ENCODE measurements around the gene HOXC9. TPM values are rescaled to one million over a fixed set of nuclear protein-coding genes. Genes with fewer than 3 reads are reported as not detected.

HOXC9 gene
- total RNA-seq, 1 donor from 2014 or later, result 1.2 TPM

GRCh38 chr12:54037360-54038283 lies 37.7 kb downstream of the HOXC9 start:
- H3K9me3 ChIP-seq, result no peaks in the 10 kb centered on the region
- H3K27ac ChIP-seq, result no peak overlapping the region
- intact Hi-C loops (cut with DNase I), result no loop called here
- H3K27me3 ChIP-seq, result no peaks in the 10 kb centered on the region
- TF ChIP-seq CTCF (IDR thresholded peaks at IDR 0.05), result no peak
- H3K4me1 ChIP-seq, result peaks cover 0 to 5% of the 10 kb centered on the region in 2 donors
- DNase-seq (ENCODE audit: low spot score in 2 of 2), result no peak
- H3K4me3 ChIP-seq, result no peak overlapping the region
- H3K36me3 ChIP-seq, result no peaks in the 10 kb centered on the region

- H3K27me3 ChIP-seq, result no peaks in the 10 kb centered on the region
- peaks cover 0 to 3% of the 10 kb centered on the region in 2 donors for H3K4me1 ChIP-seq
- no peak overlapping the region for H3K4me3 ChIP-seq
- no peak overlapping the region for H3K27ac ChIP-seq
- no peak for TF ChIP-seq CTCF (IDR thresholded peaks at IDR 0.05)
- no peaks in the 10 kb centered on the region for H3K9me3 ChIP-seq
- intact Hi-C loops (cut with DNase I), result no loop called here
- H3K36me3 ChIP-seq, result no peaks in the 10 kb centered on the region
- DNase-seq (ENCODE audit: low spot score in 2 of 2), result no peak
Observed at GRCh38 chr12:54038284-54038870, 38.4 kb downstream of the HOXC9 start.

- Histone ChIP-seq H3K4me3 (peak overlapping the region in 1 of 2 donors; percentile 19), H3K9me3 (no peaks in the 10 kb centered on the region), H3K27me3 (no peaks in the 10 kb centered on the region), H3K27ac (no peak overlapping the region), H3K36me3 (no peaks in the 10 kb centered on the region), H3K4me1 (peaks cover 0 to 2% of the 10 kb centered on the region in 2 donors)
- DNase-seq (ENCODE audit: low spot score in 2 of 2), result no peak
- TF ChIP-seq CTCF (IDR thresholded peaks at IDR 0.05), result no peak
- intact Hi-C loops (cut with DNase I), result no loop called here
Observed at GRCh38 chr12:54038871-54039414, 39.0 kb downstream of the HOXC9 start.

GRCh38 chr12:54039417-54040147 lies 39.6 kb downstream of the HOXC9 start:
- no peaks in the 10 kb centered on the region for H3K36me3 ChIP-seq
- intact Hi-C loops (cut with DNase I), result no loop called here
- no peak for TF ChIP-seq CTCF (IDR thresholded peaks at IDR 0.05)
- no peak for DNase-seq (ENCODE audit: low spot score in 2 of 2)
- H3K9me3 ChIP-seq, result no peaks in the 10 kb centered on the region
- no peaks in the 10 kb centered on the region for H3K4me1 ChIP-seq
- H3K4me3 ChIP-seq, result peak overlapping the region in 1 of 2 donors; percentile 19
- no peaks in the 10 kb centered on the region for H3K27me3 ChIP-seq
- H3K27ac ChIP-seq, result no peak overlapping the region

- Histone ChIP-seq H3K4me1 (no peaks in the 10 kb centered on the region), H3K4me3 (peak overlapping the region in 1 of 2 donors; percentile 19), H3K27me3 (no peaks in the 10 kb centered on the region), H3K36me3 (no peaks in the 10 kb centered on the region), H3K27ac (no peak overlapping the region), H3K9me3 (no peaks in the 10 kb centered on the region)
- TF ChIP-seq CTCF (IDR thresholded peaks at IDR 0.05), result no peak
- intact Hi-C loops (cut with DNase I), result no loop called here
- DNase-seq (ENCODE audit: low spot score in 2 of 2), result no peak
Observed at GRCh38 chr12:54040148-54040494, 40.2 kb downstream of the HOXC9 start.
